ENCODE data around the gene SLC39A11.
"Not testable (repeated sequence)": the region's sequence is repeated elsewhere in the genome, so short reads cannot be mapped to it uniquely, and the experiment has no call there.

The SLC39A11 gene

GRCh38 chr17:72775237-72775636, 317.3 kb downstream of the SLC39A11 start:
- no peak for DNase-seq

GRCh38 chr17:72774236-72774635, 318.3 kb downstream of the SLC39A11 start:
- DNase-seq, result no peak

DNA sequence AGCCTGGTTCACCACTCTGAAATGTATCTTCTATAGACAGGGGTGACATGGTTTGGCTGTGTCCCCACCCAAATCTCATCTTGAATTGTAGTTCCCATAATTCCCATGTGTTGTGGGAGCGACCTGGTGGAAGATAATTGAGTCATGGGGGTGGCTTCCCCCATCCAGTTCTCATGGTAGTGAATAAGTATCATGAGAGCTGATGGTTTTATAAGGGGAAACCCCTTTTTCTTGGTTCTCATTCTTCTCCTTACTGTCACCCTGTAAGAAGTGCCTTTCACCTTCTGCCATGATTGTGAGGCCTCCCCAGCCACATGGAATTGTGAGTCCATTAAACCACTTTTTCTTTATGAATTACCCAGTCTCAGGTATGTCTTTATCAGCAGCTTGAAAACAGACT, 319.3 kb downstream of the SLC39A11 start:
- DNase-seq, result not testable (repeated sequence)

DNA sequence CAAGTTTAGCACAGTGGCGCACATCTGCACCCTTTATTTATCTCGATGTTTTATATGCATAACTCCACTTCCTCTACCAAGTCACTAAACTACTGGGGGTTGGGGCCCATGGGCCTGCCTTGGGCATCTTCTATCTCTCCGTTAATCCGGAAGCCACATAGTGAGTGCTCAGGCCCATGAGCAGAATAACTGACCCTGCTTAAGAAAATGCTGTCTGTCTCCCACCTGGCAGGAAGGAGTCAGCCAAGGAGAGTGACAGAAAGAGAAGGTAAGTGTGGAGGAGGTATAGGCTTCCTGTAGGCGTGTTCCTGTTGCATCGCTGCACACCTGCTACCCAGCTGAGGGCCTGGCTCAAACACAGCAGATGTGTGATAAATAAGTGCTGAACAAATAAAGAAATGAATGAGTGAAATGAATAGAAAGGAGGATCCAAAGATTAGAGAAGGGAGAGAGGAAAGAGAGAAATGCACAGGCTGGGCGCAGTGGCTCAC, 320.1 kb downstream of the SLC39A11 start:
- DNase-seq, result no peak

- DNase-seq, result no peak
Observed at GRCh38 chr17:72771734-72772133, 320.8 kb downstream of the SLC39A11 start.

DNA sequence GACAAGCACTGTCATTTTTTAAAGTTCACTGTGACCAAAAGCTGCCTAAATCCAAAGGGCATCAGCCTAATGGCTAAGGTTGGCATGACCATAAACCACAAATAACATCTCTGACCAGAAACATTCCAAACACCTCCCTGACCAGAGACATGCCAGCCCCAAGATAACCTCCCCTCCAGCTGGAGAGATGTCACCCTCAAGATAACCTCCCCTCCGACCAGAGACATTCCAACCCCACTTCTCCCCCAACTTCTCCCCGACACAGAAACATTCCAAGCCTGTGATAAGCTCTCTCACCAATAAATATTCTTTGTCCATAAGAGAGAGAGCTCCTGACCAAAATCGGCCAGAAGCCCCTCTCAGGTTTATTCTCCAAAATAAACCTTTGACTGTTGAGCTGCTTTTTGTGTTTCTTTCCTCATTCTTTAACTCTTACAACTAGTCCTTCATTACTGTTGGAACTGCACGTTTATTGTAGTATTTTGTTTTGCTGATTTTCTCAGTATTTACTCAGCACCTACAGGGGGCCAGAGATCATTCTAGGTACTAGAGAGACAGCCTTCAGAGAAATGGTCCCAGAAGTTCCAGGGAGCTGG, 325.6 kb downstream of the SLC39A11 start:
- no peak for DNase-seq

GRCh38 chr17:72765368-72766153, 326.9 kb downstream of the SLC39A11 start:
- DNase-seq, result no peak

- DNase-seq, result no peak
Observed at GRCh38 chr17:72764632-72765041, 327.9 kb downstream of the SLC39A11 start.

DNA sequence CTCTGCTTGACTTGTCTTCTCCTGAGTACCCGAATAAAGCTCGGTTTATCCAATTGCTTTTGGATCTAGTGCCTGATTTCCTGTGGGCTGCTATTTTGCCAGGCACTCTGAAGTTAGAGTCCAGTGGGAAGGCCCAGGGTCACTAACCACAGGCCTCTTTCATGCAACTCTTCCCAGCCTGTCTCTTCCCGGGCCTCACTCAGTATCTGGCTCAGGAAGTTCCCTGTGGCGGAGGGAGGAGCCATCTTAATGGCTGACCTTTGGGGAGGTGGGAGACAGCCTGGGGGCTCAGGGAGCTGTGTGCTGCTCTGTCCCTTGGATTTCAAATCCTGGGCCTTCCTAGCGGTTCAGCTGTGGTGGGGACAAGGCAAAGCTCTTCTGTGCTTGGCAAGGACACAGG, 328.5 kb downstream of the SLC39A11 start:
- DNase-seq, result no peak

GRCh38 chr17:72761893-72762575, 330.5 kb downstream of the SLC39A11 start:
- not testable (repeated sequence) for DNase-seq

DNA sequence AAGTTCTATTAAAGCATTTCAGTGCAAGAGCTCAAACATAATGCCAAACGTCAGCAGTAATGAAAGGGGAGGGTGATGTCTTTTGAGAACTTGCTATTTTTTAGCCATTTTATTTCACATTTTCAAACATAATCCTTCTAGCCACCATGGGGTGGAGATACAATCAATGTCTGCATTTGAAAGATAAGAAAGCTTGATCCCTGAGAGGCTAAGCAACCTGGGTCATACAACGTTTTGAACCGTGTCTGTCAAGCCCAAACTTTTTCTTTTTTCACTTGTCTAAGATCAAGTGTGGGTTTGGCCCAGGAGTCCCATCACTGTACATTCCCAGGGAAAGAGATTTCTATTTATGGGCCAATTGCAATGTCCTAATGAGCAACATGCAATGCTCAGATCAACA, 331.1 kb downstream of the SLC39A11 start:
- DNase-seq, result no peak

- no peak for DNase-seq
Observed at GRCh38 chr17:72760368-72760767, 332.1 kb downstream of the SLC39A11 start.

GRCh38 chr17:72759301-72759700, 333.2 kb downstream of the SLC39A11 start:
- no peak for DNase-seq

- DNase-seq, result no peak
Observed at GRCh38 chr17:72756256-72756655, 336.2 kb downstream of the SLC39A11 start.

- DNase-seq, result no peak
Observed at GRCh38 chr17:72754513-72754912, 338.0 kb downstream of the SLC39A11 start.

DNA sequence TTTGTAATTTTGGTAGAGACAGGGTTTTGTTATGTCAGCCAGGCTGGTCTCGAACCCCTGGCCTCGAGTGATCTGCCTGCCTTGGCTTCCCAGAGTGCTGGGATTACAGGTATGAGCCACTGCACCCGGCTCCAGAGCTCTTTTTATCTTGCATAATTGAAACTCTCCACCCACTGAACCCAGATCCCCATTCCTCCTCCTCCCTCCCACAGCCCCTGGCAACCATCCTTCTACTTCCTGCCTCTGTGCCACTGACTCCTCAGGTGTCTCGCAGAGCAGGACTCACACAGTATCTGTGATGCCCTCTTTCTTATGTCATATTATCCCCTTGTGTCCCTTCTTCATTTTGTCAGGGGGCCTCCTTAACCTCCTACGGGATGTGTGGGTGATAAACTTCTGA, 340.7 kb downstream of the SLC39A11 start:
- DNase-seq, result no peak

DNA sequence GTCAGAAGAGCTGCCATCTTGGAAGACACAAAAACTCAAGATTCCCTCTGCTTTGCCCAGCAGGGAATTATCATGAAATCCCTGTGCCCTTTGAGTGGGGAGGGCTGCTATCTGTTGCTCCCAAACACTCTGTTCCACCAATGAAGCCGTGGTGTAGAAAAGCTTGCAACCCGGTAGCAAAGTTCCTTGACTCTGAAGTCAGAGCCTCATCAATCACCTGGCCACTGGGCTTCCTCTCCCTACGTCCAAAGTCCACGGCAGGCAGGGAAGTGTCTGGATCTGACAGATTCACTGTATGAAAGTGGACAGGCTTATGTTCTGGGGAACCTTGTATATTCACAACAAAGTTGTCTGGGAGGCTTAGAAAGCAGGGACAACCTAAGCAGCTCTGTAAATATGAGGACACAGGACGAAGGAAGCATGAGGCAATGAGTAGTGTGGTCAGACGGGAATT, 343.3 kb downstream of the SLC39A11 start:
- DNase-seq, result no peak

DNA sequence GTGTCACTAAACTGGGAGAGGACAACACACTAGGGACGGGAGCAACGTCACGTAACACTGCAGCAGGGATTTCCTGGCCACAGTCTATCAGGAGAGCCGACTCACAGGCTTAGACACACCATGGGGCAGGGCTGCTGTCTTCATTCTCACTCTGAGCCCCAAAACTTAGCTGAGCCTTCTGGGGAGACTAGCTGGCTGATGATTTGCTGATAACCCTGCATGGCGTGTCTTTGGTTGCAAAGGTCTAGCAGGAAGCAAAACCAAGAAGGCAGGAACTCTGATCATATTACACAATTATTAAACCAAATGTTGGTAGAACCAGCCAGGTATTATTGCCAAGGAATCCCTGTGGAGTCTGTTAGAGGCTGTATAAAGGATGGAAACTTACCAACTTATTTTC, 345.0 kb downstream of the SLC39A11 start:
- DNase-seq, result no peak

DNA sequence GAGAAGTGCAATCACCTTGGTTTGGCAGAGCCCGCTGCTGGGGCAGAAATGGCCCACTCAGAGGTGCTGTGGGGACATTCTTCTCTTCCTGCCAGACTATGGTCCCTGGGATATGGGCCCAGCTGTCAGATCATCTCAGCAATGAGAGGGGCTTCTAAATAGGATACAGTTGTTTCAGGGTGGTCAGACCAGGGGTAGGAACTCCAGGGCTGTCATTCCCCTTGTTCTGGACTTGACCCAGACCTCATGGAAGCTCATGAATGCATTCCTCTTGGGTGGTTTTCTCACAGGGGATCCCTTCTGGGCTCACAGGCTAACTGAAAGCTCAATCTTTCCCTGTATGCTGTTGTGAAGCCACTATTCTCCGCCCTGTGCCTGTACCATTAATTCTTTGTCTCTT, 347.2 kb downstream of the SLC39A11 start:
- no peak for DNase-seq

DNA sequence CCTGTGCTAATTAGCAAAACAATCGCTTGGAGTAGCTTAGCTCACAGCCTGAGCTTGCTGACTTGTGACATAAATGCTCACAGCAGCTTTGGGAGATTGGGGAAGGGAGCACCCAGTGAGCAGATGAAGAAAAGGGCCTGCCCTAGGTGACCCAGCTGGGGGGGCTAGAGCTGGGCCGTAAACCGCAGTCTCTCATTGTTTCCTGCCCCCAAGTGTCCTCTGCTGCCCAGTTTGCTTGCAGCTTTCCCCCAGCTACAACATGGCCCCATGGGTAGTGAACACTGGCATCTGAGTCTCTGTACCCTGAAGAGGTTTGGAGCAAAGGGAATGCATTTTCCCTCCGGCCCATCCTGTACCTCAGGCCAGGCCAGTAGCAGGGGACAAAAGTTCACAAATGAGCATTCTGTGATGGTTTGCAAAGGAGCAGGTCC, 349.4 kb downstream of the SLC39A11 start:
- DNase-seq, result no peak

- DNase-seq, result no peak
Observed at GRCh38 chr17:72737151-72737690, 355.3 kb downstream of the SLC39A11 start.

DNA sequence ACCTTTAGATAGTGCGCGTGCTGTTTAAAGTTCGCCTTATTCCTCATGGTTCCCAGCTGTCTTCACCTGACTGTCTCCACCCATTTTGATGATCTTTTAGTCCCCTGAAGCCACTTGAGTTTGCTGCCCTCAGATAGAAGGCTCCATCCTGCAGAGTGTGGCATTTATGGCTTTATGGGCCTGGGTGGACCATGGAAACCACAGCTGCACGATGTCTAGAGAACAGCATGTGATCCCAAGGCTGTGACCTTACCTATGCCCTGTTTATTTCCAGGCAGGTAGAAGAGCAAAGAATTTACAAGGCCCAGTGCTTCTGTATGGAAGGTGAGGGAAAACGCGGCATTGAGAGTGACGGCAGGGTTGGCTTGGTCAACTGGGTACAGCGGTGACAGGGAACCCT, 356.9 kb downstream of the SLC39A11 start:
- DNase-seq, result no peak

GRCh38 chr17:72735048-72735447, 357.4 kb downstream of the SLC39A11 start:
- DNase-seq, result no peak

GRCh38 chr17:72734613-72735012, 357.9 kb downstream of the SLC39A11 start:
- no peak for DNase-seq
